HG03432 (cell line): ENCODE measurements around the gene GPR146.
"Not testable (repeated sequence)": the region's sequence is repeated elsewhere in the genome, so short reads cannot be mapped to it uniquely, and the experiment has no call there.

Experiments used
- ATAC-seq: cut with Tn5 transposase; IDR thresholded peaks from one replicate; pipeline ENCODE4 v1.9.1; 2021; ENCODE audit warnings: mild to moderate bottlenecking, moderate library complexity; ENCODE audit not compliant: unreplicated experiment

GPR146 gene

DNA sequence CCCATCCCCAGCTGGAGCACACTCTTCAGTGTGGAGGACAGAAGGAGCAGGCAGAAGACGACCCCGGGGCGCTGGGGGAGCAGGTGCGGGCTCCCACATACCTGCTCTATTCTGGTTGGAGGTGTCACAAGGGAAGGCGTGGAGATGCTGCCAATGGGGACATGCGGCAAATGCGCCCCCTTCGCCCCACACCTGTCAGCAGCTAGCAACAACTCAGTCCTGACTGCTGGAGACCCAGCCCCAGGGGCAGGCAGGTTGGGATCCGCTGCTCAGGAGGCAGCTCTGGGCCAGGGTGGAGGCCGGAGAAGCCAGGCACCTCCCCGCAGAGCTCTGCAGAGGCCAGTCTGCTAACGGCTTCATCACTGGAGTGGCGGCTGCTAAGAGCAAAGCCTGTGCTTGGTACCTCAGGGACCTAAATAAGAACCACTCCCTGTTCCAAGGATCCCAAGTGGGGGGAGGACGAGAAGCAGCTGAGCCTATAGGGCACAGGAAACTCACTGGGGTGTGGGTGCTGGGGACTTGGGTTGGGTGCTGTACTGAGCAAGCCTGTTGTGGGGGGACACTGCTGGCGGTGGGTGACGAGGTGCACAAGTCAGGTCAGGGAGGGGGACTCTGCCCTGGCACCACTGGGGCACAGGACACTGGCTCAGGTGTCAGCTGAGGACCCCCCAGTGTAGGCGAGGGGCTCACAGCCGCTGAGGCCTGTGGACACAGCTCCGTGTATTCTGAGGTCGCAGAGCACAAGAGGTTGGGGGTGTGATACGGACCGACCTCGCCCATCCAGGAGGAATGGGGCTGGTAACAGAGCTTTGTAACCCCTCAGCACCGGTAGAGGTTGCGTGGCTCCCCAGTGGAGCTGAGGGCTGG is 19.2 kb upstream of the GPR146 start:
- no peak for ATAC-seq

DNA sequence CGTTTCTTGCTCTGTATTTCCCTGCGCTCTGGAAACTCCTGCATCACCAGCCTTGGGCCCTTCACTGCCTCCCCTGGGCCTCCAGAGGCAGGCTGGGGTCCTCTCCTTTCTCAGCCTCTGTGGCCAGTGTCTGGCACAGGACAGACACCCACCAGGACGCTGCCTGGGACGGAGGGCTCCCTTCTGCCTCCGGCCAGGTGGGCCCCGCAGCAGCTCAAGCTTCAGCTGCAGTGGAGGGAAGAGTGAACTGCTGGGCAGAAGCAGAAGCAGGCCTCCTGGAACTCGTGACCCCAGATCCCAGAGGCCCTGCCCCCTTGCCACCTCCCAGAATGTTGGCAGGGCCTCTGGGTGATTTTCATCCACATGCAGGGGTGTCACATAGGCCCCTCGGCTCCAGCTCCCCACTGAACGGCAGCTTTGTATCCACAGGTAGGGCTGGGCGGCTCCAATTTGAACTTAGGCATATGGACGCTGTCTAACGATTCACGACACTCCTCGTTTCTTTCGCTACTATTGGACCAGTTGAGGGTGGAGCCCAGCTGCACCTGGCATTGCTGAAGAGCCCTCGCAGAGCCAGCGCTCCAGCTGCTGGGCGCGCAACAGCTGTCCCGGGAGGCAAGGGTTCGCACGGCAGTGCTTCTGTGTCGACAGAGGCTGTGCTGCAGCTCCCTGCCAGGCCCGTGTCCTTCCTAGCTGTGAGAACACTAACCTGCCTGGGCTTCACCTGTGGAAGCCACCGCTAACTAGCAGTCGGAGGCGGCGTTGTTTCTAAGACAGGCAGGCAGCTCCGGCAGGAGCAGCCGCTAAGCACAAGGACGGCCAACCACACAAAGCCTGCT is 18.4 kb upstream of the GPR146 start:
- ATAC-seq, result no peak

DNA sequence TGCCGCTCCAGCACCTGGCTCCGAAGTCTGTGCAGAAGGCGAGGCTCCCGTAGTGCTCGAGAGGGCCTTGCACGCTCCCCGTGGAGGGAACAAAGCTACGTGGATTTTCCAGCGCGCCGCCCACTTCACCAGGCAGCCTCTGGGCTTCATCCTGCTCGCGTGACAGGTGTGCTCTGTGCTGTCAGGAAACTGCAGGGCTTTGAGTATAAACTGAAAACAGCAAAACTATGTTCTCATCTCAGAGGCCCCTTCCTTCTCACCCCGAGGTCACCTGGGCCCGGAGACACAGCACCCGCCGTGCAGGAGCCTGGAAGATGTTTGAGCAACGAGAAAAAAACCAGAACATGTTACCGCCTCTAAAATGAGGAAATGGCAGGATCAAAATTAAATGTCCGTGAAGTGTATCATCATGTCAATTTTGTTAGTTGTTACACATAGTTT is 17.6 kb upstream of the GPR146 start:
- ATAC-seq, result no peak

DNA sequence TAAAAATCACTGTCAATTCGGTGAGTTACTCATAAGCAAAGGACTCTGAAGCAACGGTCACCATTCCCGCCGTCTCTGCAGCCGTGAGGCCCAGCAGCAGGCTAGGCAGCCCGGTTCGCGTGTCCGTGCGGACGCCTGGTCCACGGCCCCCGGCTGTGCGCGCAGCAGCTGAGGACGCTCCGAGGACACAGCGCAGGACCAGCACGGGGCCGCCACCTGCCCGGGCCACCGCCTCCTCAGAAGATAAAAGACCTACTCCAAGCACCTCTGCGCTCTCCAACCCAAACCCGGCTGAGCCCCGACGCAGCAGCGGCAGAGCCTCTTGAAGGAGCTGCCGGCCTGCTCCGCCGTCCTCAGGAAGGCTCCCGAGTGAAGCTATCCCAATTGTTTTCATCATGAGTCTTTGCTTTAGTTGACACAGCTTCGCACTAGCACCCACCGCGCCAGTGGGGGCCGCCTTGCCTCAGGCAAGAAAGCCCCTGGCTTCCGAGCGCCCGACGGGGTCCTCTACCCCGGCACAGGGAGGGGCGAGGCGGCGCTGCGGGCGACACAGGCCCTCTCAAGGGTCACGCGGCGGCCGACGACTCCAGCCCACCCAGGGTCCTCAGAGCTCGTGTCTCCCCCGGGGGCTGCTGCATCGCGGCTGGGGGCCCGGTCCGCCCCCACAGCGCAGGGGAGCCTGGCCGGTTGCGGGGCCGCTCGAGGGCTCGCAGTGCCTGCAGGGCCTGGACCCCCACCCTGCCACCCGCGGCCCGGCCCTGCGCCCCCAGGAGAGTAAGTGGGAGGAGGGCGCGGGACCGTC is 16.9 kb upstream of the GPR146 start:
- peak; percentile 4 for ATAC-seq

DNA sequence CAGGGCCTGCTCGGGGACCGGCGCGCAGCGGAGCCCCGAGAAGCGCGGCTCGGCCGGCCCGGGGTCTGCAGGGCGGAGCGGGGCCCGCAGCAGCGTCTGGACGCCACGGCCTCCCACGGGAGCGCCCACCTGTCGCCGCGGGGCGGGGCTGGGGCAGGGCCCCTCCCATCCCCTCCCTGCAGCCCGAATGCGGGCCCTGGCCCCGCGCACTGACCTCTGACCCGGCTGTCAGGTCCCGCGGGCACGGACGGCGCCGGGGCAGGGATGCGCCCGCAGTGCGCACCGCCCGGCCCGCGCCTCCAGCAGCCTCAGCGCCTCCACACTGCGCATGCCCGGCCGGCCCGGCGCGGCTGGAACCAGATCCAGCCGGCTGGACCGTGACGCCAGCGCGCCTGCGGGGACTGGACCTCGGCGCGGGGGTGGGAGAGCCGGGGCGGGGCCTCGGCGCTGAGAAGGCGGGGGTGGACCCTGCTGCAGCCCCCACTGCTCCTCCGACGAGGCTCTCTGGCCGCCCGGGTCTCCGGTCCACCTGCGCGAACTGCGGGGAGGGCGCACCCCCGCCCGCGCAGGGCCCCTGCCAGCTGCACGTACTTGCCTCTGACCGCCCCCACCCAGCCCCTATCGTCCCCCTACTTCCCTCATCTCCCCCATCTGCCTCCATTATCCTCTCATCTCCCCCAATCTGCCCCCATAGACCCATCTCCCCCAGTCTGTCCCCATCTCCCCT is 16.1 kb upstream of the GPR146 start:
- ATAC-seq, result peak; percentile 56

DNA sequence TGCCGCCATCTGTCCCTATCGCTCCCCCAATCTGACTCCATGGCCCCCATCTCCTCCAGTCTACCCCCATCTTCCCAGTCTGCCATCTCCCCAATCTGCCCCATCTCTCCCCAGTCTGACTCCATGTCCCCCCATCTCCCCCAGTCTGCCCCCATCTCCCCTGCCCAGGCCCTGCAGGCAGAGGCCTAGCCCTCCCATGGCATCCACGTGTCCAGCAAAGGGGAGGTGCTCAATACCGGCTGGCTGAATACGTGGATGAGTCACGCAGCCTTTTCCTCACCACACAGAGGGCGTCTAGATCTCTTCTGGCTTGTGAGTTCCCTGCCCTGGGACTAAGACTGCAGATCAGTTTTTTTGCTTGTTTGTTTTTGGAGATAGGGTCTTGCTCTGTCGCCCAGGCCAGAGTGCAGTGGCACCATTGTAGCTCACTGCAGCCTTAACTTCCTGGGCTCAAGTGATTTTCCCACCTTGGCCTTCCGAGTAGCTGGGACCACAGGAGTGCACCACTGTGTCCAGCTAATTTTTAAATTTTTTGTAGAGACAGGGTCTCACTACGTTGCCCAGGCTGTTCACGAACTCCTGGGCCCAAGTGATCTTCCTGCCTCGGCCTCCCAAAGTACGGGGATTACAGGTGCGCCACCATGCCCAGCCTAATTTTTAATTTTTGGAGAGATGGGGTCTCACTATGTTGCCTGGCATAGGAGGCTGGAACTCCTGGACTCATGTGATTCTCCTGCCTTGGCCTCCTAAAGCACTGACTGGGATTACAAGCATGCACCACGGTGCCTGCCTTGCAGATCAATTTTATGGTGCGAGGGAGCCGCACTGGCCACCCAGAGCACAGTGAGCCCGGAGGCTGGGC is 15.3 kb upstream of the GPR146 start:
- peak; percentile 17 for ATAC-seq

- no peak for ATAC-seq
Observed at GRCh38 chr7:1029637-1030443, 14.5 kb upstream of the GPR146 start.

GRCh38 chr7:1030444-1031070 is 13.8 kb upstream of the GPR146 start:
- no peak for ATAC-seq

GRCh38 chr7:1031716-1032455 is 12.5 kb upstream of the GPR146 start:
- no peak for ATAC-seq

DNA sequence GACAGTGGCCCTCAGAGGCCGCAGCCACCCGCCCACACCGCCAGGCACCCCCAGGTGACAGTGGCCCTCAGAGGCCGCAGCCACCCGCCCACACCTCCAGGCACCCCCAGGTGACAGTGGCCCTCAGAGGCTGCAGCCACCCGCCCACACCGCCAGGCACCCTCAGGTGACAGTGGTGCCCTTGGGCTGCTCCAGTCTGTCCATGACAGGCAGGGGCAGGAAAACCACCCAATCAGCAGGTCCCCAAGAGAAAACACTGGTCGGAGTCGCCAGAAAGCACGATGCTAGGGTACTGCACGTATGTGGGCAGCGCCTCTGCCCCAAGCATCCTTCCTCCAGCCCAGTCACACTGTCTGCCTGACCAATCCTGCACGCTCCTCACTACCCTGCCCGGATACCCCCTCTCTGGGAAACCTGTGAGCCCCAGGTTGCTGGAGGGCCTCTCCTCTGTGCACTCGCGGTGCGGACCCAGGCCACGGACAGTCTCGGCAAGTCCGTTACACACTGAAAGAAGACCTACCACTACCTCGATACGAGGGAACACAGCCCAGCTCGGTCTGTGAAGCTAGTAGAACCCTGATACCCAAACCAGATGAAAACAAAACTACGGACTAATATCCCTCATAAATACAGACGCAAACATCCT is 11.7 kb upstream of the GPR146 start:
- no peak for ATAC-seq

GRCh38 chr7:1033546-1034145 is 10.7 kb upstream of the GPR146 start:
- ATAC-seq, result no peak

DNA sequence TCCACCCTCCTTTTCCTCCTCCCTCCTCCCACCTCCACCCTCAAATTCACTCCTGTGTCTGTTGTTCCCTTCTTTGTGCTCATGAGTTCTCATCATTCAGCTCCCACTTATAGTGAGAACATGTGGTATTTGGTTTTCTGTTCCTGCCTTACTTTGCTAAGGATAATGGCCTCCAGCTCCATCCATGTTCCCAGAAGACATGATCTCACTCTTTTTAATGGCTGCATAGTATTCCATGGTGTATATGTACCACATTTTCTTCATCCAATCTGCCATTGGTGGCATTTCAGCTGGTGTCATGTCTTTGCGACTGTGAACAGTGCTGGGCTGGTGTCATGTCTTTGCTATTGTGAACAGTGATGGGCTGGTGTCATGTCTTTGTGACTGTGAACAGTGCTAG is 9.6 kb upstream of the GPR146 start:
- ATAC-seq, result not testable (repeated sequence)

GRCh38 chr7:1036164-1036928 is 8.0 kb upstream of the GPR146 start:
- not testable (repeated sequence) for ATAC-seq

GRCh38 chr7:1040233-1040632 is 4.1 kb upstream of the GPR146 start:
- not testable (repeated sequence) for ATAC-seq

DNA sequence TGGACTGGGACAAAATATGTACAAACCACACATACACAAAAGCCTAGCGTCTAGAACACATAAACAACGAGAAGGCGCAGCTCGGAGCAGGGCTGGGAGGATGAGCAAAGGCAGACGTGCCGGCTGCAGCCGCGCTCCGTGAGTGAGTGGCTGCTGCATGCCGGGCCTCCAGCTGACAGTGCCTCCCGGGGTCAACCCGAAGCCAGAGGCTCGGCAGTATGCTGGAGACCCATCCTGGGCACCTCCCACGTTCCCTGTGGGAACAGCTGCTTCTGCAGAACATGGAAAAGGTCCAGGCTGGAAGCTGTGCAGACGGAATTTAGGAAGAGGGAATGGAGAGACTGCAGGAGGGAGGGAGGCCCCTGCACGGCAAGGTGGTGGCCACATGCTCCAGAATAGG is 3.6 kb upstream of the GPR146 start:
- ATAC-seq, result no peak
